Suprapubic skin (tissue), 4 donors: ENCODE results near the gene RHOT2. TPM values are rescaled to one million over a fixed set of nuclear protein-coding genes. Genes with fewer than 3 reads are reported as not detected.

Experiments
- DNase-seq, 2 donors: peaks; one replicate each; pipeline ENCODE4 v3.0.0-alpha.2; 2019; ENCODE audit warnings: low spot score in 2 of 2
- H3K27ac ChIP-seq: fragments of 200-600 bp; sonication (generic); one replicate; pipeline ENCODE4 v1.5.1; 2019
- H3K27me3 ChIP-seq: fragments of 200-600 bp; sonication (generic); one replicate; pipeline ENCODE4 v1.5.1; 2019
- H3K36me3 ChIP-seq: fragments of 200-600 bp; sonication (generic); one replicate; pipeline ENCODE4 v1.5.1; 2019
- H3K4me1 ChIP-seq: fragments of 200-600 bp; sonication (generic); one replicate; pipeline ENCODE4 v1.5.1; 2019
- H3K4me3 ChIP-seq: fragments of 200-600 bp; sonication (generic); one replicate; pipeline ENCODE4 v1.5.1; 2019; ENCODE audit warnings: mild to moderate bottlenecking
- H3K9me3 ChIP-seq: fragments of 200-600 bp; sonication (generic); one replicate; pipeline ENCODE4 v1.5.1; 2019
- EP300 ChIP-seq: sonication (generic); formaldehyde crosslinking; IDR thresholded peaks from one replicate; pipeline ENCODE4 v1.6.1; 2017; ENCODE audit warnings: antibody characterized with exemption
- POLR2A ChIP-seq, 2 donors: fragments of 450-650 bp; IDR thresholded peaks; one replicate each; pipeline ENCODE4 v1.6.1; 2017; ENCODE audit warnings: antibody characterized with exemption in 2 of 2, mild to moderate bottlenecking in 2 of 2, moderate library complexity in 2 of 2
- POLR2AphosphoS5 ChIP-seq, 3 donors: sonication (generic); formaldehyde crosslinking; IDR thresholded peaks; one replicate each; pipeline ENCODE4 v1.6.1; 2017; ENCODE audit warnings: antibody characterized with exemption in 3 of 3
- WGBS: methylation state at CpG from one replicate; pipeline ENCODE4 v1.1.5; 2018; 5-methylcytosine and 5-hydroxymethylcytosine counted together
- total RNA-seq, 4 donors: library from RNA; depleted of rRNA; stranded (reverse); fragments of >200 nt; gene quantifications; one replicate each; pipeline ENCODE4 v1.1.0, GENCODE V29; 2016
- TF ChIP-seq, protein P1 (sequence below), 2 donors: fragments of 200-600 bp in 1 of 2; fragments of 450-650 bp in 1 of 2; sonication (generic) in 1 of 2; IDR thresholded peaks; one replicate each; pipeline ENCODE4 v1.5.1; 2016 to 2019; ENCODE audit warnings: antibody characterized with exemption in 2 of 2, mild to moderate bottlenecking in 1 of 2, moderate library complexity in 1 of 2

RHOT2 gene
- total RNA-seq, 4 donors from 2014 or later = 66.9 to 156 (median 96.8) TPM

DNA sequence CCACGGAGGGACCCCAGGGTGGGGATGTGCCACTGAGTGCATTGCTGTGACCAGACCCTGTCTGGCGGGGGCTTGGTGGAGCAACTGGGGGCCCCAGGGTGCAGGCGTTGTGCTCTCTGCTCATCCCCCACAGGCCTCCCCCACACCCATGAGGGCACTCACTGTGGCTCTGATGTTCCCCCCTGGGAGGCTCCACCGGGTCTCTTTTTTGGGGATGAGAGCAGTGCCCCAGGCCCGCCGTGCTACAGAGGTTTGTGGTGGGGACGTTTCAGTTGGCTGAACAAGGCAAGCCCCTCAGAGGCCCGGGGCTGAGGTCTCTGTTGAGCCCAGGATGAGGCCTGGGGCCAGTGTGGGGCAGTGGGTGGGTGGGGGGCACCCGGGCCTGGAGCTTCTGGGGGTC, 55.8 kb downstream of the RHOT2 start:
- Histone ChIP-seq H3K4me1 (peaks cover 55% of the 10 kb centered on the region), H3K27me3 (peaks cover 33% of the 10 kb centered on the region), H3K36me3 (no peaks in the 10 kb centered on the region), H3K4me3 (no peak overlapping the region), H3K9me3 (no peaks in the 10 kb centered on the region), H3K27ac (no peak overlapping the region)
- TF ChIP-seq POLR2AphosphoS5 (IDR thresholded peaks at IDR 0.05) (no peak), EP300 (no peak), POLR2A (IDR thresholded peaks at IDR 0.05) (no peak)
- TF ChIP-seq, protein P1, sequence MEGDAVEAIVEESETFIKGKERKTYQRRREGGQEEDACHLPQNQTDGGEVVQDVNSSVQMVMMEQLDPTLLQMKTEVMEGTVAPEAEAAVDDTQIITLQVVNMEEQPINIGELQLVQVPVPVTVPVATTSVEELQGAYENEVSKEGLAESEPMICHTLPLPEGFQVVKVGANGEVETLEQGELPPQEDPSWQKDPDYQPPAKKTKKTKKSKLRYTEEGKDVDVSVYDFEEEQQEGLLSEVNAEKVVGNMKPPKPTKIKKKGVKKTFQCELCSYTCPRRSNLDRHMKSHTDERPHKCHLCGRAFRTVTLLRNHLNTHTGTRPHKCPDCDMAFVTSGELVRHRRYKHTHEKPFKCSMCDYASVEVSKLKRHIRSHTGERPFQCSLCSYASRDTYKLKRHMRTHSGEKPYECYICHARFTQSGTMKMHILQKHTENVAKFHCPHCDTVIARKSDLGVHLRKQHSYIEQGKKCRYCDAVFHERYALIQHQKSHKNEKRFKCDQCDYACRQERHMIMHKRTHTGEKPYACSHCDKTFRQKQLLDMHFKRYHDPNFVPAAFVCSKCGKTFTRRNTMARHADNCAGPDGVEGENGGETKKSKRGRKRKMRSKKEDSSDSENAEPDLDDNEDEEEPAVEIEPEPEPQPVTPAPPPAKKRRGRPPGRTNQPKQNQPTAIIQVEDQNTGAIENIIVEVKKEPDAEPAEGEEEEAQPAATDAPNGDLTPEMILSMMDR (IDR thresholded peaks at IDR 0.05) = no peak
- WGBS = 93% methylated on average over 2 of the region's 9 CpGs
- DNase-seq = no peak

Other genes starting within 250 kb of the RHOT2 start
- 10 to 100 TPM; 20.7 to 62.5 (median 29.1) TPM for gene RAB11FIP3, start 242.5 kb upstream of the RHOT2 start, total RNA-seq
- gene CAPN15, start 140.4 kb upstream of the RHOT2 start, total RNA-seq = 10 to 100 TPM; 59.9 to 86.4 (median 75.2) TPM
- gene PRR35, start 107.7 kb upstream of the RHOT2 start, total RNA-seq = not detected
- gene NHLRC4, start 101.1 kb upstream of the RHOT2 start, total RNA-seq = under 1 TPM; 0.29 to 0.79 (median 0.35) TPM
- 10 to 100 TPM; 36.9 to 54.6 (median 44.1) TPM for gene PIGQ, start 98.2 kb upstream of the RHOT2 start, total RNA-seq
- 100 to 1,000 TPM in 3 of 4 donors, 10 to 100 TPM in 1; 77.8 to 116 (median 110) TPM for gene RAB40C, start 78.1 kb upstream of the RHOT2 start, total RNA-seq
- gene WFIKKN1, start 37.1 kb upstream of the RHOT2 start, total RNA-seq = 10 to 100 TPM in 1 of 4 donors, 1 to 10 TPM in 3; 1.2 to 12.6 (median 4.6) TPM
- 100 to 1,000 TPM in 1 of 4 donors, 10 to 100 TPM in 3; 72.2 to 138 (median 84.7) TPM for gene METTL26, start 31.8 kb upstream of the RHOT2 start, total RNA-seq
- 10 to 100 TPM; 10.3 to 29.8 (median 24.2) TPM for gene MCRIP2, start 26.3 kb upstream of the RHOT2 start, total RNA-seq
- gene WDR90, start 18.8 kb upstream of the RHOT2 start, total RNA-seq = 10 to 100 TPM; 18.3 to 63.0 (median 32.2) TPM
- gene RHBDL1, start 7.5 kb downstream of the RHOT2 start, total RNA-seq = 1 to 10 TPM; 1.2 to 8.9 (median 3.9) TPM
- 100 to 1,000 TPM; 116 to 143 (median 125) TPM for gene STUB1, start 12.3 kb downstream of the RHOT2 start, total RNA-seq
- 10 to 100 TPM; 47.0 to 87.4 (median 60.5) TPM for gene JMJD8, start 16.2 kb downstream of the RHOT2 start, total RNA-seq
- gene WDR24, start 22.3 kb downstream of the RHOT2 start, total RNA-seq = 10 to 100 TPM; 12.3 to 18.7 (median 15.1) TPM
- gene FBXL16, start 37.7 kb downstream of the RHOT2 start, total RNA-seq = 10 to 100 TPM; 13.7 to 23.1 (median 17.9) TPM
- 10 to 100 TPM; 10.0 to 30.9 (median 15.8) TPM for gene METRN, start 47.0 kb downstream of the RHOT2 start, total RNA-seq
- 10 to 100 TPM; 13.0 to 29.4 (median 23.8) TPM for gene ANTKMT, start 53.0 kb downstream of the RHOT2 start, total RNA-seq
- 1 to 10 TPM in 1 of 4 donors, under 1 TPM in 2, not detected in 1; 0.64 to 2.4 (median 0.83) TPM for gene CCDC78, start 58.3 kb downstream of the RHOT2 start, total RNA-seq
- gene HAGHL, start 59.0 kb downstream of the RHOT2 start, total RNA-seq = 1 to 10 TPM; 3.2 to 7.1 (median 4.8) TPM
- gene CIAO3, start 72.9 kb downstream of the RHOT2 start, total RNA-seq = 100 to 1,000 TPM in 1 of 4 donors, 10 to 100 TPM in 3; 35.2 to 110 (median 52.0) TPM
- gene MSLN, start 92.6 kb downstream of the RHOT2 start, total RNA-seq = 1 to 10 TPM in 1 of 4 donors, under 1 TPM in 2, not detected in 1; 0.31 to 7.3 (median 0.49) TPM
- 10 to 100 TPM; 13.6 to 27.1 (median 21.8) TPM for gene RPUSD1, start 120.2 kb downstream of the RHOT2 start, total RNA-seq
- 10 to 100 TPM; 12.6 to 22.3 (median 17.3) TPM for gene CHTF18, start 120.5 kb downstream of the RHOT2 start, total RNA-seq
- not detected for gene GNG13, start 132.6 kb downstream of the RHOT2 start, total RNA-seq